Stimulated activated naive CD8-positive, alpha-beta T cell treated with anti-CD3 and anti-CD28 coated beads, Interleukin-15, Interleukin-2, amounts not matched to agents 100 ng/mL and 50 ng/mL, for 24 hours (primary cell): ENCODE results near the gene CYP39A1.
"Not testable (repeated sequence)": the region's sequence is repeated elsewhere in the genome, so short reads cannot be mapped to it uniquely, and the experiment has no call there.

Experiments
- H3K27ac Mint-ChIP-seq: one replicate; pipeline ENCODE4 v1.8.0; 2021; ENCODE audit warnings: mild to moderate bottlenecking, mixed read lengths
- H3K27me3 Mint-ChIP-seq: one replicate; pipeline ENCODE4 v1.8.0; 2021; ENCODE audit warnings: mixed read lengths
- H3K36me3 Mint-ChIP-seq: one replicate; pipeline ENCODE4 v1.8.0; 2021; ENCODE audit warnings: low read depth, mixed read lengths
- H3K4me1 Mint-ChIP-seq: one replicate; pipeline ENCODE4 v1.8.0; 2021; ENCODE audit warnings: low read depth, mixed read lengths
- H3K4me3 Mint-ChIP-seq: one replicate; pipeline ENCODE4 v1.8.0; 2021; ENCODE audit warnings: mild to moderate bottlenecking, mixed read lengths
- H3K9me3 Mint-ChIP-seq: one replicate; pipeline ENCODE4 v1.8.0; 2021; ENCODE audit warnings: mixed read lengths

CYP39A1 gene

GRCh38 chr6:46657642-46658041 lies 5.0 kb upstream of the CYP39A1 start:
- Mint-ChIP-seq H3K27ac (no peak overlapping the region), H3K9me3 (no peaks in the 10 kb centered on the region), H3K27me3 (peaks cover 32% of the 10 kb centered on the region), H3K4me1 (peaks cover 7% of the 10 kb centered on the region), H3K4me3 (no peak overlapping the region), H3K36me3 (no peaks in the 10 kb centered on the region)

GRCh38 chr6:46655803-46656202 lies 3.2 kb upstream of the CYP39A1 start:
- H3K36me3 Mint-ChIP-seq = no peaks in the 10 kb centered on the region
- H3K4me3 Mint-ChIP-seq = no peak overlapping the region
- no peak overlapping the region for H3K27ac Mint-ChIP-seq
- peaks cover 15% of the 10 kb centered on the region for H3K4me1 Mint-ChIP-seq
- H3K9me3 Mint-ChIP-seq = no peaks in the 10 kb centered on the region
- H3K27me3 Mint-ChIP-seq = peaks cover 50% of the 10 kb centered on the region

GRCh38 chr6:46653439-46654195 lies 999 bp upstream of the CYP39A1 start:
- peaks cover 15% of the 10 kb centered on the region for H3K4me1 Mint-ChIP-seq
- H3K27me3 Mint-ChIP-seq = peaks cover 59% of the 10 kb centered on the region
- H3K36me3 Mint-ChIP-seq = no peaks in the 10 kb centered on the region
- H3K27ac Mint-ChIP-seq = peak overlapping the region; percentile 61
- peak overlapping the region; percentile 79 for H3K4me3 Mint-ChIP-seq
- H3K9me3 Mint-ChIP-seq = no peaks in the 10 kb centered on the region

- Mint-ChIP-seq H3K27me3 (peaks cover 56% of the 10 kb centered on the region), H3K36me3 (no peaks in the 10 kb centered on the region), H3K4me3 (peak overlapping the region; percentile 79), H3K4me1 (peaks cover 15% of the 10 kb centered on the region), H3K27ac (peak overlapping the region; percentile 29), H3K9me3 (no peaks in the 10 kb centered on the region)
Measured at GRCh38 chr6:46652232-46652602, 401 bp downstream of the CYP39A1 start.

GRCh38 chr6:46651816-46652215 lies 802 bp downstream of the CYP39A1 start:
- Mint-ChIP-seq H3K4me1 (peaks cover 15% of the 10 kb centered on the region), H3K9me3 (no peaks in the 10 kb centered on the region), H3K4me3 (peak overlapping the region; percentile 79), H3K27ac (no peak overlapping the region), H3K27me3 (peaks cover 59% of the 10 kb centered on the region), H3K36me3 (no peaks in the 10 kb centered on the region)

GRCh38 chr6:46651006-46651405 lies 1.6 kb downstream of the CYP39A1 start:
- H3K27me3 Mint-ChIP-seq = peaks cover 67% of the 10 kb centered on the region
- no peak overlapping the region for H3K27ac Mint-ChIP-seq
- no peaks in the 10 kb centered on the region for H3K36me3 Mint-ChIP-seq
- H3K4me1 Mint-ChIP-seq = peaks cover 15% of the 10 kb centered on the region
- no peaks in the 10 kb centered on the region for H3K9me3 Mint-ChIP-seq
- no peak overlapping the region for H3K4me3 Mint-ChIP-seq

- Mint-ChIP-seq H3K4me3 (no peak overlapping the region), H3K27me3 (peaks cover 56% of the 10 kb centered on the region), H3K9me3 (no peaks in the 10 kb centered on the region), H3K4me1 (peaks cover 17% of the 10 kb centered on the region), H3K27ac (no peak overlapping the region), H3K36me3 (no peaks in the 10 kb centered on the region)
Measured at GRCh38 chr6:46648869-46649492, 3.6 kb downstream of the CYP39A1 start.

GRCh38 chr6:46648108-46648507 lies 4.5 kb downstream of the CYP39A1 start:
- not testable (repeated sequence) for H3K4me3 Mint-ChIP-seq, H3K9me3 Mint-ChIP-seq, H3K27ac Mint-ChIP-seq, H3K36me3 Mint-ChIP-seq
- peaks cover 21% of the 10 kb centered on the region for H3K4me1 Mint-ChIP-seq
- H3K27me3 Mint-ChIP-seq = peaks cover 49% of the 10 kb centered on the region

GRCh38 chr6:46645265-46645664 lies 7.4 kb downstream of the CYP39A1 start:
- peaks cover 5% of the 10 kb centered on the region for H3K9me3 Mint-ChIP-seq
- peaks cover 17% of the 10 kb centered on the region for H3K4me1 Mint-ChIP-seq
- H3K36me3 Mint-ChIP-seq = peaks cover 3% of the 10 kb centered on the region
- H3K27me3 Mint-ChIP-seq = peaks cover 36% of the 10 kb centered on the region
- H3K27ac Mint-ChIP-seq = no peak overlapping the region
- no peak overlapping the region for H3K4me3 Mint-ChIP-seq

- H3K36me3 Mint-ChIP-seq = peaks cover 3% of the 10 kb centered on the region
- H3K9me3 Mint-ChIP-seq = peaks cover 5% of the 10 kb centered on the region
- H3K27me3 Mint-ChIP-seq = peaks cover 45% of the 10 kb centered on the region
- H3K4me3 Mint-ChIP-seq = peak overlapping the region; percentile 28
- H3K27ac Mint-ChIP-seq = peak overlapping the region; percentile 90
- H3K4me1 Mint-ChIP-seq = peaks cover 17% of the 10 kb centered on the region
Measured at GRCh38 chr6:46642928-46643751, 9.5 kb downstream of the CYP39A1 start.

GRCh38 chr6:46638650-46639049 lies 14.0 kb downstream of the CYP39A1 start:
- H3K4me1 Mint-ChIP-seq = peaks cover 12% of the 10 kb centered on the region
- H3K36me3 Mint-ChIP-seq = peaks cover 3% of the 10 kb centered on the region
- no peak overlapping the region for H3K27ac Mint-ChIP-seq
- peaks cover 5% of the 10 kb centered on the region for H3K9me3 Mint-ChIP-seq
- H3K27me3 Mint-ChIP-seq = peaks cover 38% of the 10 kb centered on the region
- H3K4me3 Mint-ChIP-seq = no peak overlapping the region

- Mint-ChIP-seq H3K36me3 (peaks cover 3% of the 10 kb centered on the region), H3K4me3 (no peak overlapping the region), H3K4me1 (peaks cover 5% of the 10 kb centered on the region), H3K27me3 (peaks cover 37% of the 10 kb centered on the region), H3K27ac (no peak overlapping the region), H3K9me3 (peaks cover 4% of the 10 kb centered on the region)
Measured at GRCh38 chr6:46637933-46638332, 14.7 kb downstream of the CYP39A1 start.

- no peaks in the 10 kb centered on the region for H3K36me3 Mint-ChIP-seq
- no peak overlapping the region for H3K27ac Mint-ChIP-seq
- no peaks in the 10 kb centered on the region for H3K9me3 Mint-ChIP-seq
- peaks cover 37% of the 10 kb centered on the region for H3K27me3 Mint-ChIP-seq
- H3K4me3 Mint-ChIP-seq = no peak overlapping the region
- no peaks in the 10 kb centered on the region for H3K4me1 Mint-ChIP-seq
Measured at GRCh38 chr6:46637145-46637544, 15.5 kb downstream of the CYP39A1 start.

- no peaks in the 10 kb centered on the region for H3K9me3 Mint-ChIP-seq
- no peak overlapping the region for H3K27ac Mint-ChIP-seq
- no peaks in the 10 kb centered on the region for H3K36me3 Mint-ChIP-seq
- no peak overlapping the region for H3K4me3 Mint-ChIP-seq
- no peaks in the 10 kb centered on the region for H3K4me1 Mint-ChIP-seq
- H3K27me3 Mint-ChIP-seq = peaks cover 34% of the 10 kb centered on the region
Measured at GRCh38 chr6:46635462-46635861, 17.2 kb downstream of the CYP39A1 start.

- Mint-ChIP-seq H3K4me3 (no peak overlapping the region), H3K36me3 (no peaks in the 10 kb centered on the region), H3K9me3 (no peaks in the 10 kb centered on the region), H3K4me1 (no peaks in the 10 kb centered on the region), H3K27me3 (peaks cover 9% of the 10 kb centered on the region), H3K27ac (no peak overlapping the region)
Measured at GRCh38 chr6:46632053-46632452, 20.6 kb downstream of the CYP39A1 start.
